Retinal pigment epithelial cell (primary cell): ENCODE data around the gene SLC13A2.

Experiments used
- DNase-seq: peaks from one replicate; pipeline ENCODE4 v3.0.0-alpha.2; 2010; ENCODE audit warnings: low read depth
- H3K4me3 ChIP-seq: 2 replicates; pipeline ENCODE4 v1.5.1; 2011; ENCODE audit warnings: mild to moderate bottlenecking, low read length, control low read depth, moderate library complexity
- CTCF ChIP-seq: conservative IDR thresholded peaks from 2 replicates; pipeline ENCODE4 v1.5.1; 2011; ENCODE audit warnings: low read depth, low read length, control low read depth, inconsistent platforms

Gene SLC13A2

GRCh38 chr17:28501421-28502284, 28.2 kb downstream of the SLC13A2 start:
- no peak for TF ChIP-seq CTCF
- DNase-seq: no peak
- no peak overlapping the region for H3K4me3 ChIP-seq

GRCh38 chr17:28503420-28503819, 30.0 kb downstream of the SLC13A2 start:
- no peak overlapping the region for H3K4me3 ChIP-seq
- no peak for TF ChIP-seq CTCF
- DNase-seq: no peak

- no peak within 1 kb of the TSS for H3K4me3 ChIP-seq
- DNase-seq: no peak
- no peak for TF ChIP-seq CTCF
Measured at GRCh38 chr17:28505986-28506665, 32.7 kb downstream of the SLC13A2 start, which contains the start of gene FOXN1. Gene FOXN1, plus strand, starts transcription at chr17:28506348. Its CDS starts 17,622 bp downstream, at chr17:28523970.

- no peak for TF ChIP-seq CTCF
- no peak overlapping the region for H3K4me3 ChIP-seq
- no peak for DNase-seq
Measured at GRCh38 chr17:28506763-28507487, 33.5 kb downstream of the SLC13A2 start.

DNA sequence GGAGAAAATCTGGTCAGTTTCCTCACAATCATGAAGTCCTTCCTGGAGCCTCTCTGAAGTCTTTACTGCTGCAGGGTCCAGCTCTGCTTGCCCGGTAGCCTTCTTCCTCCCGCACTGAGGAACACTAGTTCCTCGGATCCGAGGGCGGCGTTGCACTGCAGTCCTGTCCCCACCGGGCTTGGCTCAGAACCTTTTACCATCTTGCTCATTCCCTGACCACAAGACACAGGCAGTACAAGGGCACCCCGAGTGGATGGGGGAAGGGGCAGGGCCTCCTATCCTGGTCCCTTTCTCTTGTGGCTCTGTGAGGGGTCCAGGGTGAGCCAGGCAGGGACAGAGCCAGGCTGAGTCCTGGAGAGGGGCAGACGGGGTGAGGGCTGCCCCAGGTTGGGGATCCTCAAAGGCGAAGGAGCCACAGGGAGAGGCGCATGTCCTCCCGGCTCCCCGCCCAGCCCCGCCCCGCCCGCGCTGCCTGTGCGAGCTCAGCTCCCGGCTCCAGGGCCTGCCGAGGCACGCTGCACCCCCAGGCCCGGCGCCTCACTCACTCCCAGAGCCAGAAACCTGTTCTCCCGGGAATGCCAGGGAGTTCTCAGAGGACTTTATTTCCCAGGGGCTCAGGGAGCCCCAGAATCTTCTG, 34.2 kb downstream of the SLC13A2 start:
- no peak for TF ChIP-seq CTCF

GRCh38 chr17:28508211-28508724, 34.8 kb downstream of the SLC13A2 start:
- H3K4me3 ChIP-seq: no peak overlapping the region
- DNase-seq: no peak
- TF ChIP-seq CTCF: no peak

More for the DNA sequence above, 34.2 kb downstream of the SLC13A2 start:
- DNase-seq: no peak
- H3K4me3 ChIP-seq: no peak overlapping the region
